GM23248 (cell line): ENCODE measurements around the gene GOLGA3.

Source experiments
- EZH2 ChIP-seq: fragments of 200-600 bp; sonication (generic); IDR thresholded peaks from 2 replicates; pipeline ENCODE4 v1.6.1; 2018; ENCODE audit warnings: antibody characterized with exemption, mild to moderate bottlenecking; ENCODE audit not compliant: insufficient read depth, poor library complexity, severe bottlenecking
- EZH2phosphoT487 ChIP-seq: fragments of 200-600 bp; sonication (generic); IDR thresholded peaks from 2 replicates; pipeline ENCODE4 v1.6.1; 2018; ENCODE audit warnings: antibody characterized with exemption, moderate library complexity, mild to moderate bottlenecking, low read depth; ENCODE audit not compliant: insufficient read depth

DNA sequence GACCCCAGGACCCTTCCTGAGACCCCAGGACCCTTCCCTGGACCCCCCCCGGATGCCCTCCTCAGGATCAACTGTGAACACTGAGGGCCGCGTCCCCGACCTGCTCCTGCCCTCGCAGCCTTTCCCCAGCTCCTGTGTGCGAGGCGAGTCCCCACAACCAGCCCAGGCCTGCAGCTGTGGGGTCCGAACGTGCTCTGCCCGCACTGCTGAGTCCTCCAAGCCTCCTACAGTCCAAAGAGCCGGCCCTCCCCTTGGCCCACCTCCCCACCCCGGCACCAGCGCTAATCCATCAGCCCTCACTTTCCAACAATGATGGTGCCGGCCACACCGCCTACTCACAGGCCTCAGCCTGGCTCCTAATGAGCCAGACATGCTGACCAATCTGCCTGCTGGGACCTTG, 40.8 kb downstream of the GOLGA3 start:
- TF ChIP-seq EZH2 (no peak), EZH2phosphoT487 (no peak)
